EL (cell line): ENCODE measurements around the gene SPATA2.

ENCODE experiments used
- DNase-seq: peaks from one replicate; pipeline ENCODE4 v3.0.0-alpha.2; 2016

SPATA2 gene

DNA sequence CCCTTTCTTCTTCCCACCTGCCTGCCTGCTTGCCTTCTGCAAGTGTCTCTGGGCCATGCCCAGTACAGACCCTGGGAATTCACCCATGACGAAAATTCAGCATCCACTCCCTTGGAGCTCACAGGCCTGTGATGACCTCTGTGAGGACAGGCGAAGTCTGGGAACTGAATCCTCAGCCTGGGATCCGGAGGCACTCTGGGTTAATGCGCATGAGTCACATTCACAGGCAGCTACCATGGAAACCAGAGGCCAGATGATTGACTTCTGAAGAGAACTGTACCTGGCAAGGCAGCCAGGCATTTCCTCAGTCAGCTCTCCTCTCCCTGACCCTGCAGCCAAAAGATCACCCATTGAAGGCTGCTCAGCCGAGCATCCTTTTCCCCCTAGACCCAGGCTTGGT, 61.7 kb downstream of the SPATA2 start:
- DNase-seq = peak; percentile 68
